NCI-H2107 treated with DMSO at 0.1 percent for 48 hours (cell line): ENCODE results near the gene TBC1D20.
"Not testable (repeated sequence)": the region's sequence is repeated elsewhere in the genome, so short reads cannot be mapped to it uniquely, and the experiment has no call there.

Experiments
- DNase-seq: peaks from one replicate; lab custom pipeline; 2025; ENCODE audit not compliant: unreplicated experiment; lab: John Stamatoyannopoulos, UW

TBC1D20 gene

GRCh38 chr20:402898-403581 is 59.3 kb downstream of the TBC1D20 start:
- DNase-seq: no peak

GRCh38 chr20:402496-402885 is 59.8 kb downstream of the TBC1D20 start:
- no peak for DNase-seq

- peak; percentile 28 for DNase-seq
These were observed 60.4 kb downstream of the TBC1D20 start for GRCh38 chr20:401682-402495.

- peak; percentile 49 for DNase-seq
These were observed 61.7 kb downstream of the TBC1D20 start for GRCh38 chr20:400454-401275.

- DNase-seq: no peak
These were observed 62.2 kb downstream of the TBC1D20 start for GRCh38 chr20:400128-400453.

- no peak for DNase-seq
These were observed 63.1 kb downstream of the TBC1D20 start for GRCh38 chr20:399182-399707.

- DNase-seq: no peak
These were observed 64.7 kb downstream of the TBC1D20 start for GRCh38 chr20:397432-398237.

- DNase-seq: no peak
These were observed 65.5 kb downstream of the TBC1D20 start for GRCh38 chr20:396619-397431.

GRCh38 chr20:396252-396618 is 66.1 kb downstream of the TBC1D20 start:
- no peak for DNase-seq

- DNase-seq: not testable (repeated sequence)
These were observed 69.0 kb downstream of the TBC1D20 start for GRCh38 chr20:393296-393695.

GRCh38 chr20:391041-391711 is 71.2 kb downstream of the TBC1D20 start:
- no peak for DNase-seq

- DNase-seq: no peak
These were observed 73.1 kb downstream of the TBC1D20 start for GRCh38 chr20:389220-389619.

- no peak for DNase-seq
These were observed 74.0 kb downstream of the TBC1D20 start for GRCh38 chr20:388034-388994.

GRCh38 chr20:387520-387919 is 74.8 kb downstream of the TBC1D20 start:
- no peak for DNase-seq

GRCh38 chr20:386634-387033 is 75.7 kb downstream of the TBC1D20 start:
- DNase-seq: not testable (repeated sequence)
